ENCODE measurements around the gene MAFG.
"Not testable (repeated sequence)": the region's sequence is repeated elsewhere in the genome, so short reads cannot be mapped to it uniquely, and the experiment has no call there.

Gene MAFG

GRCh38 chr17:81921996-81922565 lies 5.5 kb downstream of the MAFG start:
- no peak for DNase-seq

GRCh38 chr17:81921537-81921862 lies 6.0 kb downstream of the MAFG start:
- DNase-seq, result no peak

GRCh38 chr17:81920612-81921536 lies 6.7 kb downstream of the MAFG start:
- no peak for DNase-seq

GRCh38 chr17:81918832-81919545 lies 8.5 kb downstream of the MAFG start:
- DNase-seq, result no peak

- DNase-seq, result not testable (repeated sequence)
These were observed 9.2 kb downstream of the MAFG start for GRCh38 chr17:81918333-81918669.

GRCh38 chr17:81917565-81918332 lies 9.8 kb downstream of the MAFG start, which contains the start of gene SIRT7:
Gene SIRT7, minus strand, starts transcription at chr17:81918176. Its CDS starts 45 bp downstream, at chr17:81918131.
- peak in 1 of 2 experiments; percentile 69 for DNase-seq

- no peak for DNase-seq
These were observed 11.1 kb downstream of the MAFG start for GRCh38 chr17:81916234-81917001.

GRCh38 chr17:81915331-81915730 lies 12.2 kb downstream of the MAFG start:
- no peak for DNase-seq

- DNase-seq, result no peak
These were observed 13.3 kb downstream of the MAFG start for GRCh38 chr17:81914103-81914850.

- no peak for DNase-seq
These were observed 14.0 kb downstream of the MAFG start for GRCh38 chr17:81913394-81914102.

- no peak for DNase-seq
These were observed 14.9 kb downstream of the MAFG start for GRCh38 chr17:81912441-81913309.

GRCh38 chr17:81911969-81912368 lies 15.6 kb downstream of the MAFG start:
- DNase-seq, result no peak

GRCh38 chr17:81911277-81911961 lies 16.1 kb downstream of the MAFG start, which contains the start of gene PCYT2:
Gene PCYT2, minus strand, starts transcription at chr17:81911399. Its CDS starts 44 bp downstream, at chr17:81911355.
- DNase-seq, result peak; percentile 43 to 72

- DNase-seq, result no peak
These were observed 16.7 kb downstream of the MAFG start for GRCh38 chr17:81910840-81911276.

- peak in 1 of 2 experiments; percentile 9 for DNase-seq
These were observed 17.3 kb downstream of the MAFG start for GRCh38 chr17:81909966-81910839.

- DNase-seq, result no peak
These were observed 18.3 kb downstream of the MAFG start for GRCh38 chr17:81909231-81909630.

- no peak for DNase-seq
These were observed 18.7 kb downstream of the MAFG start for GRCh38 chr17:81908793-81909192.
